GM20000 (cell line): ENCODE results near the gene ZCCHC24.

ENCODE experiments used
- DNase-seq: peaks from one replicate; pipeline ENCODE4 v3.0.0; 2012; ENCODE audit warnings: low spot score
- TF ChIP-seq, protein P1 (sequence below): IDR thresholded peaks from 2 replicates; pipeline ENCODE4 v1.5.1; 2012; ENCODE audit warnings: mild to moderate bottlenecking, control low read depth; ENCODE audit errors: extremely low read depth, missing control alignments

The ZCCHC24 gene

DNA sequence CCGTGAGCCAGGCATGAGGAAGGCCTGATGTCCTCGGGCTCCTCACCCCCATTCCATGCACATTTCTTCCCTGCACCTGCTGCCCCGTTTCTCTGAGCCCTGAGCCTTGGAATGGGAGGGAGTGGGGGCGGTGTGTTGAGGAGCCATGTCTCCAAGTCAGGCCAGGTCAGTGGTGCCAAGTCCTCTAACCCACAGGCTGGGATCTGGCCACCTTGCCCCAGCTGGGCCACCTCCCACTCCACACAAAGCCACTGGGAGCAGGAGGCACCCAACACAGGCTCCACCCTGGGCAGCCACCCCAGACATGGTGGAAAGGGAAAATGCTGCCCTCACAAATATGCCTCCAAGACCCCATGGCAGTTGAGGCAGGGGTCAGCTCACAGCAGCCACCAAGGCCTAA, 27.7 kb downstream of the ZCCHC24 start:
- TF ChIP-seq, protein P1, sequence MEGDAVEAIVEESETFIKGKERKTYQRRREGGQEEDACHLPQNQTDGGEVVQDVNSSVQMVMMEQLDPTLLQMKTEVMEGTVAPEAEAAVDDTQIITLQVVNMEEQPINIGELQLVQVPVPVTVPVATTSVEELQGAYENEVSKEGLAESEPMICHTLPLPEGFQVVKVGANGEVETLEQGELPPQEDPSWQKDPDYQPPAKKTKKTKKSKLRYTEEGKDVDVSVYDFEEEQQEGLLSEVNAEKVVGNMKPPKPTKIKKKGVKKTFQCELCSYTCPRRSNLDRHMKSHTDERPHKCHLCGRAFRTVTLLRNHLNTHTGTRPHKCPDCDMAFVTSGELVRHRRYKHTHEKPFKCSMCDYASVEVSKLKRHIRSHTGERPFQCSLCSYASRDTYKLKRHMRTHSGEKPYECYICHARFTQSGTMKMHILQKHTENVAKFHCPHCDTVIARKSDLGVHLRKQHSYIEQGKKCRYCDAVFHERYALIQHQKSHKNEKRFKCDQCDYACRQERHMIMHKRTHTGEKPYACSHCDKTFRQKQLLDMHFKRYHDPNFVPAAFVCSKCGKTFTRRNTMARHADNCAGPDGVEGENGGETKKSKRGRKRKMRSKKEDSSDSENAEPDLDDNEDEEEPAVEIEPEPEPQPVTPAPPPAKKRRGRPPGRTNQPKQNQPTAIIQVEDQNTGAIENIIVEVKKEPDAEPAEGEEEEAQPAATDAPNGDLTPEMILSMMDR = no peak
- no peak for DNase-seq

DNA sequence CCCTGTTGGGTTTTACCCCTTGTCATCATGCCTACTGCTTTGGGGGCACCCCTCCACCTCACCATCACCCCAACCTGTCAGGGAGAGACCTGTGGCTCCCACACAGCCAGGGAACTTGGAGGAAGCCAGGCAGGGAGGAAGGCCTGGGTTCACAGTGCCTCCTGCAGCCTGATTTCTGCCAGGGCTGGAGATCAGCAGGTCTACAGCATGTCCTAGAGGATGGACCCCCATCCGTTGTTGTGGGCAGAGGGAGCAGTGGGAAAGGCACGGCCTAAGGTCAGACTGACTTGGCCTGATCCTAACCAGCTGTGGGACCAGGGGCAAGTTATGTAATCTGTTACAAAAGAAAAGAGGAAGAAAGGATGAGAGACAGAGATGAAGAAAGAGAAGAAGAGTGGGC, 28.2 kb downstream of the ZCCHC24 start:
- no peak for DNase-seq
- TF ChIP-seq, protein P1 = no peak

DNA sequence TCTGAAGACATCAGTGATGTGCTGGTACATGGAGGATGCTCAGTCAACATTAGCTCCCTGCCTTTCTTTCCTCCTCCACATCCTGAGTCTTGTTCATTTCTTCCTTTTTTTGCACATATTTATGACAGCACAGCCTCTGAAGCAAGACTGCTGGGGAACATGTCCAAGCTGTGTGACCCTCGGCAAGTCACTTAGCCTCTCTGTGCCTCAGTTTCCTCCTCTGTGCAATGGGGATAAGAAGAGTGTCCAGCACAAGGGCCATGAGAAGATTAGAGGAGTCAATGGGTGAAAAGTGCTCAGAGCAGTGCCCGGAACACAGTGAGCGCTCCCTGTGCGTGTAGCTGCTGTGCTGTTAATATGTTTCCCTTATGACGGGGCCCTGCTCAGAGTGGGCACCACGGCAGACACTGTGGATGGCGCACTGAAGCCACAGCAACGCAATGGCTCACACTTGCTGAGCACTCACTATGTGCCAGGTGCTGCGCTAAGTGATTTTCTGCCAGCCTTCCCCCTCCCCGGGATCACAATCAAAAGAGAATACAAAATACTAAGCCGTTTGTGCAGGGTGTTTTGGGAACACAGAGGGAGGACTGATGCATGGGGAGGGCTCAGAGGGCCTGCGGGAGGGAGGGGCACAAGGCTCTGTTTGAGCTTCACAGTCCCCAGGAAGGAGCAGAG, 28.7 kb downstream of the ZCCHC24 start:
- TF ChIP-seq, protein P1 = no peak
- no peak for DNase-seq

DNA sequence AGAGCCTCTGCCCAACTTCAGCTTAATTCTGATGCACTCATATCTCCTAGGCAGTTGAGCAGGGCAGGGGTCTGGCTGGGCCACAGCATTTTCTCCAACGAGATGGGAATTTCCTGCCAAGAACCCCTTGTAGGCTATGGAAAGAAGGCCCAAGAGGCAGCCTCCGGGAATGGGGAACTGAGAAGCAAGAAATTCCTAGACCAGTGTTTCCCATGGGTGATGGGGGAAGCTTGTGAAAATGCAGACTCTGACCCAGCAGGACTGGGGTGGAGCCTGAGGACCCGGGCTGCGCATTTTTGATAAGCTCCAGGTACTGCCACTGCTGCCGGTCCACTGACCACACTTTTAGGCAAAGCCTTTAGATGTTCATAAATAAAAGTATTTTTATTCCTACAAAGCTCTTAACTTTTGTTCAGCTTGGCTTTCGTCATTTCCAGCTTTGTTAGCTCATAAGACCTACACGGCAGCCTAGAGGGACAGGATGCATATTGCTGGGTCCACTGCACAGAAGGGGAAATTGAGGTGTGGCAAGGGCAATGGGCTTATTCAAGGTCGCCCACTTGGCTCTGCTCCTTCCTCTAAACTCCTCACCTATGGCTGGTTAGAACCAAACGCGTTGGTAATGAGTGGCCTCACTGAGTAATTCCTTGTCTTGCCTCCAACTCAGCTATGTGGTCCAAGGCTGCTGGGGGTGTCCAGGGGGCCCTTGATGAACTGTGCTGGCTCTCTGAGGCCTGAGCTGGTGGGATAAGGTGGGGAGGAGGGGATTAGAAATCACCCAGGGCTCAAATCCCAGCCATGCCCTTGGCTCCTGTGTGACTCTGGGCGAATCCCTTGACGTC, 29.5 kb downstream of the ZCCHC24 start:
- TF ChIP-seq, protein P1 = no peak
- no peak for DNase-seq

DNA sequence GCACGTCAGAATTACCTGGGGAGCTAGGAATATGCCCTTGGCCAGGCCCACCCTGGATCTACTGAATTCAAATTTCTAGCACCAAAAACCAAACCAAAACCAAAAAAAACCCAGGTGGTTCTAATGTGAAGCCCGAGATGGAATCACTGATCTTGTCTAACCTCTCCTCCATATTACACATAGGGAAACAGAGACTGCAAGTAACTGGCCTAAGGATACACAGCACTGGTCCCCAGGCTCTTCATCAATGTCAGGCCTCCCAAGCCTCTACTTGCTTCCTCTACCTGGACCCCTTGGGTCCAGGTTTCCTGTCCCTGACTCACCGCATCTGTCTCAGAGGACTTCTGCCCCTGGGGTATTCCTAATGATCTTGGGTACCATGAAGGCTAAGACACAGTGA, 30.7 kb downstream of the ZCCHC24 start:
- TF ChIP-seq, protein P1 = no peak
- DNase-seq = no peak

DNA sequence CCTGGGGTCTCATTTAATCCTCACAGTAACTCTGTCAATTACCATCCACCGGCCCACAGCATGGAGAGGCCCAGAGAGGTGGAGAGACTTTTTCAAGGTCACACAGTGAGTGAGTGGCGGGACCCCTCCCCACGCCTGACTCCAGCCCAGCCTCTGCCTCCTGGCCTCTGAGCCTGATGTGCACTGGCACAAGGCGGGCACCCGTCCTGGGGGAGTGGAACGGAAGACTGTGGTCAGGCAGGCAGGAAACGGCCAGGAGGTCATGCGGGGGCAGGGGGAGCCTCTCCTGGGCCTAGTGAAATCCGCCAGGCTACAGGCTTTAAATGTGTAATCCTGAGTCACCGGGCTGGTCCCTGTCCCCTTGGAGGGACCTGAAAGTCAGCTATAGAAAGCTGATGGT, 32.2 kb downstream of the ZCCHC24 start:
- DNase-seq = no peak
- TF ChIP-seq, protein P1 = no peak

DNA sequence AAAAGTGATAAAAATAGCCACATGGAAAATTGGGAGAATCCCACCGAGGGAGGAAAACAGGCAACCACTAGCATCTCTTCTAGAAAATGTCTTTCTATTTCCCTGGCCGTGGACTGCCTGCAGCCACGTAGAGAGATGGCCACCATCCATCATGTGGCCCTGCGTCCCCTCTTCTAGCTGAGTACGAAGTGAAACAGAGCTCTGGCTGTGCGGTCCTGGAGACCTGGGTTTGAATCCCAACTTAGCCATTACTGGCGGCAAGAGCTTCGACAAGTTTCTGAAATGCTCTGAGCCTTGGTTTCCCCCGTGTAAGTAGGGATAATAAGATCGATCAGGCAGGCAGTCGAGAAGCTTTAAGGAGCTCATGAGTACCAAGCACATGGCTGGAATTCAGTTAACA, 32.9 kb downstream of the ZCCHC24 start:
- DNase-seq = no peak

More for the DNA sequence above, 32.9 kb downstream of the ZCCHC24 start:
- TF ChIP-seq, protein P1 = no peak
